Erythroblast (primary cell): ENCODE results near the gene NLGN1.

ENCODE experiments used
- GATA1 ChIP-seq: IDR thresholded peaks from 2 replicates; pipeline ENCODE4 v1.6.1; 2011; ENCODE audit warnings: low read depth, mild to moderate bottlenecking, control low read depth, low read length, moderate library complexity
- POLR2A ChIP-seq: IDR thresholded peaks from 2 replicates; pipeline ENCODE4 v1.6.1; 2011; ENCODE audit warnings: mild to moderate bottlenecking, low read length

- TF ChIP-seq POLR2A (no peak), GATA1 (no peak)
Measured at GRCh38 chr3:173411375-173411973, 13.9 kb downstream of the NLGN1 start.
